Muscle layer of duodenum (tissue), 2 donors: ENCODE results near the gene HIVEP3.

ENCODE experiments used
- H3K27ac ChIP-seq: one replicate; pipeline ENCODE4 v1.7.0; 2013; ENCODE audit warnings: mild to moderate bottlenecking, low read length
- H3K27me3 ChIP-seq: one replicate; pipeline ENCODE4 v1.7.0; 2013; ENCODE audit warnings: low read depth, mild to moderate bottlenecking, control low read depth, low read length
- H3K36me3 ChIP-seq, 2 donors: one replicate each; pipeline ENCODE4 v1.7.0; 2013; ENCODE audit warnings: low read length in 2 of 2, control low read depth in 1 of 2, mild to moderate bottlenecking in 1 of 2; ENCODE audit not compliant: insufficient read depth in 2 of 2, control insufficient read depth in 1 of 2
- H3K4me1 ChIP-seq, 2 donors: one replicate each; pipeline ENCODE4 v1.7.0; 2013; ENCODE audit warnings: low read length in 2 of 2, mild to moderate bottlenecking in 2 of 2, control low read depth in 1 of 2, moderate library complexity in 1 of 2; ENCODE audit not compliant: insufficient read depth in 2 of 2, control insufficient read depth in 1 of 2
- H3K4me3 ChIP-seq, 2 donors: one replicate each; pipeline ENCODE4 v1.7.0; 2013; ENCODE audit warnings: low read length in 2 of 2, low read depth in 1 of 2, mild to moderate bottlenecking in 1 of 2
- H3K9me3 ChIP-seq, 2 donors: one replicate each; pipeline ENCODE4 v1.7.0; 2013; ENCODE audit warnings: low read length in 2 of 2, control low read depth in 1 of 2, mild to moderate bottlenecking in 1 of 2; ENCODE audit not compliant: control insufficient read depth in 1 of 2
- donor health status: healthy.

Gene HIVEP3

GRCh38 chr1:41468122-41468762, 450.5 kb downstream of the HIVEP3 start:
- Histone ChIP-seq H3K9me3 (no peaks in the 10 kb centered on the region), H3K36me3 (no peaks in the 10 kb centered on the region), H3K4me3 (no peak overlapping the region), H3K27me3 (no peaks in the 10 kb centered on the region), H3K4me1 (no peaks in the 10 kb centered on the region), H3K27ac (no peak overlapping the region)

- Histone ChIP-seq H3K9me3 (no peaks in the 10 kb centered on the region), H3K4me1 (no peaks in the 10 kb centered on the region), H3K4me3 (no peak overlapping the region), H3K27ac (no peak overlapping the region), H3K27me3 (no peaks in the 10 kb centered on the region), H3K36me3 (no peaks in the 10 kb centered on the region)
Measured at GRCh38 chr1:41467673-41468072, 451.0 kb downstream of the HIVEP3 start.

DNA sequence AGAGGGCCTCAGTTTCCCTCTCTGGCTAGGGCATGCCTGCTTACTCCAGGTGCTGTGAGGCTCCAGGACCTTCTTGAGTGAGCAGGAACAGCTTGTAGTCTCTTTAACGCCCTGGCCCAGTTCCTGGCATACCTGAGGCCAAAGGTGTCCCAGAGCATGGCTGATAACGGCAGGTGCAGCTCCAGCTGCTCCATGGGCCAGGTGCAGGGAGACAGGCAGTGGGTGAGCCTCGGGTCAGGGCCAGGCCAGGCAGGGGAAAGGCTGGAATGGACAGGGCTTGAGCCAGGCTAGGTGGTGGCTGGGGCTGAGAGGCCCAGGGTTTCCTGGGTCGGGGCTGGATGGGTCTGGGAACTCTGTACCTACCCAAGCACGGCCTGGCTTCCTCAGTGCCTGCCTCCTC, 452.6 kb downstream of the HIVEP3 start:
- no peak overlapping the region for H3K27ac ChIP-seq

GRCh38 chr1:41465741-41466140, 453.0 kb downstream of the HIVEP3 start:
- Histone ChIP-seq H3K27me3 (no peaks in the 10 kb centered on the region), H3K4me3 (no peak overlapping the region), H3K36me3 (no peaks in the 10 kb centered on the region), H3K27ac (no peak overlapping the region), H3K4me1 (peaks cover 5% of the 10 kb centered on the region in 2 donors), H3K9me3 (no peaks in the 10 kb centered on the region)

More for the DNA sequence above, 452.6 kb downstream of the HIVEP3 start:
- H3K9me3 ChIP-seq = no peaks in the 10 kb centered on the region
- peaks cover 5% of the 10 kb centered on the region in 2 donors for H3K4me1 ChIP-seq
- no peaks in the 10 kb centered on the region for H3K36me3 ChIP-seq
- no peak overlapping the region for H3K4me3 ChIP-seq
- H3K27me3 ChIP-seq = no peaks in the 10 kb centered on the region

DNA sequence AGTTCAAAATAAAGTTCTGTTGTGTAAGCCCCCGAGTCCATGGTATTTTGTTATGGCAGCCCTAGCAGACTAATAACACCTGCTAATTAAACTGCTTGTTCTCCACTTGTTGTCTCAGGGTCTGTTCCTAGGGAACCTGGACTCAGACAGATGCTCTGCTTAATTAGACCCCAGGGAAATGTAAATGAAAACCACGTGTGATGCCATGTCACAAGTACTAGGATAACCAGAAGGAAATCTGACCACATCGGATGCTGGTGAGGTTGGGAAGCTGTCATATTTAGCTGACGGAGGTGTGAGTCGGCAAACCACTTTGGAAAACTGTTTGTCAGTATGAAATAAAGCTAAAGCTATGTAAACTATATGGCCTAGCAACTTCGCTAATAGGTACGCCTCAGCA, 453.8 kb downstream of the HIVEP3 start:
- Histone ChIP-seq H3K36me3 (no peaks in the 10 kb centered on the region), H3K27me3 (no peaks in the 10 kb centered on the region), H3K27ac (no peak overlapping the region), H3K4me1 (peaks cover 5% of the 10 kb centered on the region in 2 donors), H3K9me3 (no peaks in the 10 kb centered on the region), H3K4me3 (no peak overlapping the region)

- Histone ChIP-seq H3K4me3 (no peak overlapping the region), H3K27ac (no peak overlapping the region), H3K36me3 (no peaks in the 10 kb centered on the region), H3K27me3 (no peaks in the 10 kb centered on the region), H3K4me1 (peaks cover 5% of the 10 kb centered on the region in 2 donors), H3K9me3 (no peaks in the 10 kb centered on the region)
Measured at GRCh38 chr1:41463516-41463915, 455.2 kb downstream of the HIVEP3 start.

DNA sequence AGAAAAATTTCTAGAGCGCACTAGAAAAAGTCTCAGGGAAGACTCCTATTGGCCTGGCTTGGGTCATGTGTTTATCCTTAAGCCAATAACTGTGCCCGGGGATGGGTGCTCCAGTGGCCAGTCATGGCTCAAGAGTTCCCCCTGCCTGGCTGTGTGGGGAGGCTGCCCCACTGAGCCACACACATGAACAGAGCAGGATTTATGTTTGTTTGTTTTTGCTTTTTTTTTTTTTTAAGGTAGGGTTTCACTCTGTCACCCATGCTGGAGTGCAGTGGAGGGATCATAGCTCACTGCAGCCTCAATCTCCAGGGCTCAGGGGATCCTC, 456.1 kb downstream of the HIVEP3 start:
- H3K4me3 ChIP-seq = no peak overlapping the region
- no peaks in the 10 kb centered on the region for H3K36me3 ChIP-seq
- H3K27me3 ChIP-seq = no peaks in the 10 kb centered on the region
- H3K27ac ChIP-seq = no peak overlapping the region
- H3K4me1 ChIP-seq = peaks cover 5% of the 10 kb centered on the region in 2 donors
- no peaks in the 10 kb centered on the region for H3K9me3 ChIP-seq

GRCh38 chr1:41461790-41462679, 456.7 kb downstream of the HIVEP3 start:
- Histone ChIP-seq H3K4me3 (no peak overlapping the region), H3K9me3 (no peaks in the 10 kb centered on the region), H3K4me1 (peaks cover 5% of the 10 kb centered on the region in 2 donors), H3K36me3 (no peaks in the 10 kb centered on the region), H3K27ac (no peak overlapping the region), H3K27me3 (no peaks in the 10 kb centered on the region)

- H3K27me3 ChIP-seq = no peaks in the 10 kb centered on the region
- H3K4me1 ChIP-seq = peaks cover 2 to 20% of the 10 kb centered on the region in 2 donors
- H3K27ac ChIP-seq = no peak overlapping the region
- no peaks in the 10 kb centered on the region for H3K36me3 ChIP-seq
- no peak overlapping the region for H3K4me3 ChIP-seq
- H3K9me3 ChIP-seq = no peaks in the 10 kb centered on the region
Measured at GRCh38 chr1:41456847-41457540, 461.7 kb downstream of the HIVEP3 start.
